Measurements from ENCODE around the gene HLCS.

- TF ChIP-seq, protein P1, sequence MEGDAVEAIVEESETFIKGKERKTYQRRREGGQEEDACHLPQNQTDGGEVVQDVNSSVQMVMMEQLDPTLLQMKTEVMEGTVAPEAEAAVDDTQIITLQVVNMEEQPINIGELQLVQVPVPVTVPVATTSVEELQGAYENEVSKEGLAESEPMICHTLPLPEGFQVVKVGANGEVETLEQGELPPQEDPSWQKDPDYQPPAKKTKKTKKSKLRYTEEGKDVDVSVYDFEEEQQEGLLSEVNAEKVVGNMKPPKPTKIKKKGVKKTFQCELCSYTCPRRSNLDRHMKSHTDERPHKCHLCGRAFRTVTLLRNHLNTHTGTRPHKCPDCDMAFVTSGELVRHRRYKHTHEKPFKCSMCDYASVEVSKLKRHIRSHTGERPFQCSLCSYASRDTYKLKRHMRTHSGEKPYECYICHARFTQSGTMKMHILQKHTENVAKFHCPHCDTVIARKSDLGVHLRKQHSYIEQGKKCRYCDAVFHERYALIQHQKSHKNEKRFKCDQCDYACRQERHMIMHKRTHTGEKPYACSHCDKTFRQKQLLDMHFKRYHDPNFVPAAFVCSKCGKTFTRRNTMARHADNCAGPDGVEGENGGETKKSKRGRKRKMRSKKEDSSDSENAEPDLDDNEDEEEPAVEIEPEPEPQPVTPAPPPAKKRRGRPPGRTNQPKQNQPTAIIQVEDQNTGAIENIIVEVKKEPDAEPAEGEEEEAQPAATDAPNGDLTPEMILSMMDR (IDR thresholded peaks at IDR 0.05; ENCODE audit: low read depth, low read length), result no peak
- TF ChIP-seq EZH2phosphoT487 (IDR thresholded peaks at IDR 0.05; ENCODE audit: low read depth), result no peak
Measured at GRCh38 chr21:36800734-36801133, 165.7 kb downstream of the HLCS start.

Measured in OCI-LY3 (cell line).